Esophagus muscularis mucosa (tissue), 4 donors: ENCODE results near the gene TTC4.

Experiments used
- CTCF ChIP-seq, 3 experiments: fragments of 200-600 bp in 2 of 3; fragments of 450-650 bp in 1 of 3; sonication (generic) in 2 of 3; IDR thresholded peaks; one replicate each; pipeline ENCODE4 v1.5.1; 2017 to 2019; ENCODE audit warnings: antibody characterized with exemption in 3 of 3, mild to moderate bottlenecking in 2 of 3, moderate library complexity in 1 of 3
- EP300 ChIP-seq: sonication (generic); formaldehyde crosslinking; IDR thresholded peaks from one replicate; pipeline ENCODE4 v1.6.1; 2017; ENCODE audit warnings: antibody characterized with exemption
- POLR2A ChIP-seq: fragments of 450-650 bp; IDR thresholded peaks from one replicate; pipeline ENCODE4 v1.6.1; 2017; ENCODE audit warnings: antibody characterized with exemption, moderate library complexity, mild to moderate bottlenecking, low read depth

DNA sequence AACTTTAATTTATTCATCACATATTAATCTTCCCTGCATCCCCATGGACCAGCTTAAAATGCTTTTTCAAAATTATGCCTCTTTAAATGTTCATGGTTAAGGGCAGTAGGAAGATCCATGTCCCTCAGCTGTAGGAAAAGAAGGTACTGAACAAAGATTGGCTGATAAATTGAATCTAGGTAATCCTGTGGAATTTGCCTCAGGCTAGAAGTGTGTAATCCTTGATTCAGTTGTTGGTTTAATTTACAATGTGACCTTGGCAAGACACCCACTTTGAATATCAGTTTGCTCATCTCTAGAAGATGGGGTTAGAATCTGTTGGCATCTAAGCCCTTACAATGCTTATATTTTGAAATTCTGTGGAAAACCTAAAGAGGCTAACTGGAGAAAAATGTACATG is 6.1 kb downstream of the TTC4 start:
- TF ChIP-seq CTCF (IDR thresholded peaks at IDR 0.05) (no peak), POLR2A (no peak), EP300 (no peak)
